Upper lobe of left lung (tissue), 4 donors: ENCODE data around the gene CTXND2.

Source experiments
- POLR2AphosphoS5 ChIP-seq, 2 donors: sonication (generic); formaldehyde crosslinking; IDR thresholded peaks; one replicate each; pipeline ENCODE4 v1.5.1; 2017; ENCODE audit warnings: antibody characterized with exemption in 2 of 2
- TF ChIP-seq, protein P1 (sequence below), 6 experiments: fragments of 450-650 bp in 4 of 6; fragments of 200-600 bp in 2 of 6; sonication (generic) in 2 of 6; IDR thresholded peaks; one replicate each; pipeline ENCODE4 v1.5.1; 2016 to 2019; ENCODE audit warnings: antibody characterized with exemption in 6 of 6

DNA sequence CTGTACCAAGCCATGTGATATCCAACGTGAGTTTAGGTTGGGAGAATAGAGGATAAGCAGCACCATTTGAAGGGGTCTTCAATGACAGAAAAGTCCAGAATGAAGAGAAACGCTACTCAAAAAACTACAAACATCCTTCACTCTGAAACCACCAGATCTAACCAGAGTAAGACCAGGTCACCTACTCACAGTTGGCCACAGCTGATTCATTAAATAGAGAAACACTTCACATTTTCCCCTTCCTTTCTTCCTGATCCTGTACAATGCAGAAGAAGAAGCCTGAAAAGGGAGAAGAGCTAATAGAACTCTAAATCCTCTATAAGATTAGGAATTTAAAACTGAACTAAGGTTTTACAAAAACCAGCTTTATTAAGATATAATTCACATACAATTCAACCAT, 19.9 kb downstream of the CTXND2 start:
- TF ChIP-seq, protein P1, sequence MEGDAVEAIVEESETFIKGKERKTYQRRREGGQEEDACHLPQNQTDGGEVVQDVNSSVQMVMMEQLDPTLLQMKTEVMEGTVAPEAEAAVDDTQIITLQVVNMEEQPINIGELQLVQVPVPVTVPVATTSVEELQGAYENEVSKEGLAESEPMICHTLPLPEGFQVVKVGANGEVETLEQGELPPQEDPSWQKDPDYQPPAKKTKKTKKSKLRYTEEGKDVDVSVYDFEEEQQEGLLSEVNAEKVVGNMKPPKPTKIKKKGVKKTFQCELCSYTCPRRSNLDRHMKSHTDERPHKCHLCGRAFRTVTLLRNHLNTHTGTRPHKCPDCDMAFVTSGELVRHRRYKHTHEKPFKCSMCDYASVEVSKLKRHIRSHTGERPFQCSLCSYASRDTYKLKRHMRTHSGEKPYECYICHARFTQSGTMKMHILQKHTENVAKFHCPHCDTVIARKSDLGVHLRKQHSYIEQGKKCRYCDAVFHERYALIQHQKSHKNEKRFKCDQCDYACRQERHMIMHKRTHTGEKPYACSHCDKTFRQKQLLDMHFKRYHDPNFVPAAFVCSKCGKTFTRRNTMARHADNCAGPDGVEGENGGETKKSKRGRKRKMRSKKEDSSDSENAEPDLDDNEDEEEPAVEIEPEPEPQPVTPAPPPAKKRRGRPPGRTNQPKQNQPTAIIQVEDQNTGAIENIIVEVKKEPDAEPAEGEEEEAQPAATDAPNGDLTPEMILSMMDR (IDR thresholded peaks at IDR 0.05): no peak
- TF ChIP-seq POLR2AphosphoS5 (IDR thresholded peaks at IDR 0.05): no peak
